OCI-LY1 (cell line): ENCODE results near the gene GOLGA6L10.
"Not testable (repeated sequence)": the region's sequence is repeated elsewhere in the genome, so short reads cannot be mapped to it uniquely, and the experiment has no call there.

Source experiments
- EZH2 ChIP-seq: fragments of 200-600 bp; sonication (generic), shearing (Covaris generic); IDR thresholded peaks from 2 replicates; pipeline ENCODE4 v1.8.0; 2017; ENCODE audit warnings: borderline replicate concordance, mixed run types, mild to moderate bottlenecking, antibody characterized with exemption, low read length, moderate library complexity, mixed read lengths
- TF ChIP-seq, protein P1 (sequence below): fragments of 200-600 bp; sonication (generic), shearing (Covaris generic); IDR thresholded peaks from 2 replicates; pipeline ENCODE4 v1.5.1; 2017; ENCODE audit warnings: mild to moderate bottlenecking, antibody characterized with exemption, low read length, moderate library complexity, mixed read lengths

GRCh38 chr15:82364548-82364947 lies 15.3 kb upstream of the GOLGA6L10 start:
- TF ChIP-seq, protein P1, sequence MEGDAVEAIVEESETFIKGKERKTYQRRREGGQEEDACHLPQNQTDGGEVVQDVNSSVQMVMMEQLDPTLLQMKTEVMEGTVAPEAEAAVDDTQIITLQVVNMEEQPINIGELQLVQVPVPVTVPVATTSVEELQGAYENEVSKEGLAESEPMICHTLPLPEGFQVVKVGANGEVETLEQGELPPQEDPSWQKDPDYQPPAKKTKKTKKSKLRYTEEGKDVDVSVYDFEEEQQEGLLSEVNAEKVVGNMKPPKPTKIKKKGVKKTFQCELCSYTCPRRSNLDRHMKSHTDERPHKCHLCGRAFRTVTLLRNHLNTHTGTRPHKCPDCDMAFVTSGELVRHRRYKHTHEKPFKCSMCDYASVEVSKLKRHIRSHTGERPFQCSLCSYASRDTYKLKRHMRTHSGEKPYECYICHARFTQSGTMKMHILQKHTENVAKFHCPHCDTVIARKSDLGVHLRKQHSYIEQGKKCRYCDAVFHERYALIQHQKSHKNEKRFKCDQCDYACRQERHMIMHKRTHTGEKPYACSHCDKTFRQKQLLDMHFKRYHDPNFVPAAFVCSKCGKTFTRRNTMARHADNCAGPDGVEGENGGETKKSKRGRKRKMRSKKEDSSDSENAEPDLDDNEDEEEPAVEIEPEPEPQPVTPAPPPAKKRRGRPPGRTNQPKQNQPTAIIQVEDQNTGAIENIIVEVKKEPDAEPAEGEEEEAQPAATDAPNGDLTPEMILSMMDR: not testable (repeated sequence)
- TF ChIP-seq EZH2: not testable (repeated sequence)
